Measurements from ENCODE around the gene ZFYVE28.

DNA sequence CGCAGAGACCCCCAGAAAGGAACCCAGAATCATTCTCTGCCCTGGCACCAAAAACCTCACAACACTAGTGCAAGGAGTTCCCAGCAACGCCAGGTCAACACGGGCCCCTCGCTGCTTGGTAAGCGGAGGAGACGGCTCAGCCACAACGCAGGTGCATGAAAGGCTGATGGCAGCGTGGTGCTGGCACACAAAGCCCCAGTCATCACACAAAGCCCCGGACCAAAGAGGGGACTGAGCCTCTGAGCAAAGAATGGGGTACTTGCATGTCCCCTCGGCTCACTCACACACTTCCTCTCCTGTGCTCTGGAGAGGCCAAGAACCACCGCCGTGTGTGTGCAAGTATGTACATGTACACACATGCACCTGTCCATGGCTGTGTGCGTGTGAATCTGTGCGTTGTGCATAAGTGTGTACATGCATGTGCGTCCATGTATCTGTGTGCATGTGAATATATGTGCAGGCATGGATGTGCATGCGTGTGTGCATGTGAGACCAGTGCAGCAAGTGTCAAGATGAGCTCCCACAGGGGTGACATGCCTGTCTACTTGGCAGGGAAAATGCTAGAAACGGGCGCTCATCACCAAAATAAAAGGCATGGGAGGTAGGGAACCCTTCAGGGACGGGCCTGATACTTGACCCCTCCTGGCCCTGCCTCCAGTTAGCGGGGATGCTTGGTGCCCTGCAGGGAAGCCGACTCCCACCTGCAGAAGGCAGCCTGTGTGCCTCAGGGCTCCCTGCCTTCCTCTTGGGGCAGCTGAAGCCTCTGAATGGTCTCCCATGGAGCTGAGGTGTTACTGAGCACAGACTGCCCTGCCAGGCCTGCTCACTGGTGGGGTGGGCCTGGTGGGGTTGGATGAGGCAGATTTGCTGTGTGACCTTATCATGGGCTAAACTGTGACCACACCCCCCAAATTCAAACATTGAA lies 60.4 kb downstream of the ZFYVE28 start:
- TF ChIP-seq EZH2 (IDR thresholded peaks at IDR 0.05; ENCODE audit: low read depth, low read length, severe bottlenecking) (no peak), EP300 (IDR thresholded peaks at IDR 0.05; ENCODE audit: borderline replicate concordance in 1 of 2, low read depth in 2 of 2, low read length in 2 of 2) (no peak), YY1 (IDR thresholded peaks at IDR 0.05; ENCODE audit: low read depth, low read length) (no peak), TCF12 (IDR thresholded peaks at IDR 0.05; ENCODE audit: low read depth, low read length) (no peak), CREB1 (IDR thresholded peaks at IDR 0.05) (no peak), POLR2AphosphoS5 (IDR thresholded peaks at IDR 0.05; ENCODE audit: low read depth, low read length) (no peak), RNF2 (IDR thresholded peaks at IDR 0.05; ENCODE audit: borderline replicate concordance, low read depth, low read length, missing control alignments, poor library complexity, severe bottlenecking) (no peak), CBX5 (IDR thresholded peaks at IDR 0.05; ENCODE audit: low read depth, low read length) (no peak), RAD21 (IDR thresholded peaks at IDR 0.05 in 1 of 2, conservative IDR thresholded peaks at IDR 0.05 in 1 of 2; ENCODE audit: low read depth in 2 of 2, low read length in 2 of 2) (no peak)
- TF ChIP-seq, protein P1, sequence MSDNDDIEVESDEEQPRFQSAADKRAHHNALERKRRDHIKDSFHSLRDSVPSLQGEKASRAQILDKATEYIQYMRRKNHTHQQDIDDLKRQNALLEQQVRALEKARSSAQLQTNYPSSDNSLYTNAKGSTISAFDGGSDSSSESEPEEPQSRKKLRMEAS (IDR thresholded peaks at IDR 0.05), result no peak
- TF ChIP-seq, protein P2, sequence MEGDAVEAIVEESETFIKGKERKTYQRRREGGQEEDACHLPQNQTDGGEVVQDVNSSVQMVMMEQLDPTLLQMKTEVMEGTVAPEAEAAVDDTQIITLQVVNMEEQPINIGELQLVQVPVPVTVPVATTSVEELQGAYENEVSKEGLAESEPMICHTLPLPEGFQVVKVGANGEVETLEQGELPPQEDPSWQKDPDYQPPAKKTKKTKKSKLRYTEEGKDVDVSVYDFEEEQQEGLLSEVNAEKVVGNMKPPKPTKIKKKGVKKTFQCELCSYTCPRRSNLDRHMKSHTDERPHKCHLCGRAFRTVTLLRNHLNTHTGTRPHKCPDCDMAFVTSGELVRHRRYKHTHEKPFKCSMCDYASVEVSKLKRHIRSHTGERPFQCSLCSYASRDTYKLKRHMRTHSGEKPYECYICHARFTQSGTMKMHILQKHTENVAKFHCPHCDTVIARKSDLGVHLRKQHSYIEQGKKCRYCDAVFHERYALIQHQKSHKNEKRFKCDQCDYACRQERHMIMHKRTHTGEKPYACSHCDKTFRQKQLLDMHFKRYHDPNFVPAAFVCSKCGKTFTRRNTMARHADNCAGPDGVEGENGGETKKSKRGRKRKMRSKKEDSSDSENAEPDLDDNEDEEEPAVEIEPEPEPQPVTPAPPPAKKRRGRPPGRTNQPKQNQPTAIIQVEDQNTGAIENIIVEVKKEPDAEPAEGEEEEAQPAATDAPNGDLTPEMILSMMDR (IDR thresholded peaks at IDR 0.05; ENCODE audit: control extremely low read depth in 1 of 3, insufficient read depth in 1 of 3, low read depth in 1 of 3, low read length in 3 of 3), result no peak

Measured in H1 (cell line).